Measurements from ENCODE around the gene SERPINA5.
"Not testable (repeated sequence)": the region's sequence is repeated elsewhere in the genome, so short reads cannot be mapped to it uniquely, and the experiment has no call there.

Gene SERPINA5

DNA sequence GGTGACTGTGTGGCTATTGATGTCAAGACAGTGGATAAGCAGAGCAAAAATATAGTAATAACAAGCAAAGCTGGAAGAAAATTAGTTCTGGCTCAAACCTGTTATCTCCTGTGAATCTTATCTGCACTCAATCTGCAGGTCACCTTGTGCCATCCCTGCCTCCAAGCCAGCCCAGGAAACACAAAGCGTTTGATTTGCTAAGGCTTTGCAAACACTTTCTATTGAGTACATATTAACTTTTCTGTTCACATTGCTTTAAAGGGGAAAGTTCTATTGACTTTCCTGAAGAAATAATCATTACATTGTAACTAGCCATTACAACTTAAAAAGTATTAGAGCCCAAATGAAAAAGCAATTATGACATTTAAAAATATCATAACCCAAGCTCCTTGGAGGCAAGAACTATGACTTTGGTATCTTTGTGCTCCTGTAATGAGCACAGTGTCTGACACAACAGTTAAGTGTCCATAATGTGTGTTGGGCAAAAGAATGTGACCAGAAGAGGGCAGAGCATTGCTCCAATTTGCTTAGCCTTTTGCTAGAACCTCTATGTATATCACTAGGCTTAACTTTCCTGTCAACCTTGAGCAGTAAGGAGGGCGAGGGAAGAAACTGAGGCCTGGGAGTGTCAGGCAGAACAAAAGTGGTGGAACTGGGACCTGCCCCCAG lies 55.7 kb downstream of the SERPINA5 start:
- no peak for DNase-seq (ENCODE audit: extremely low read depth, low read depth)
- TF ChIP-seq, protein P1, sequence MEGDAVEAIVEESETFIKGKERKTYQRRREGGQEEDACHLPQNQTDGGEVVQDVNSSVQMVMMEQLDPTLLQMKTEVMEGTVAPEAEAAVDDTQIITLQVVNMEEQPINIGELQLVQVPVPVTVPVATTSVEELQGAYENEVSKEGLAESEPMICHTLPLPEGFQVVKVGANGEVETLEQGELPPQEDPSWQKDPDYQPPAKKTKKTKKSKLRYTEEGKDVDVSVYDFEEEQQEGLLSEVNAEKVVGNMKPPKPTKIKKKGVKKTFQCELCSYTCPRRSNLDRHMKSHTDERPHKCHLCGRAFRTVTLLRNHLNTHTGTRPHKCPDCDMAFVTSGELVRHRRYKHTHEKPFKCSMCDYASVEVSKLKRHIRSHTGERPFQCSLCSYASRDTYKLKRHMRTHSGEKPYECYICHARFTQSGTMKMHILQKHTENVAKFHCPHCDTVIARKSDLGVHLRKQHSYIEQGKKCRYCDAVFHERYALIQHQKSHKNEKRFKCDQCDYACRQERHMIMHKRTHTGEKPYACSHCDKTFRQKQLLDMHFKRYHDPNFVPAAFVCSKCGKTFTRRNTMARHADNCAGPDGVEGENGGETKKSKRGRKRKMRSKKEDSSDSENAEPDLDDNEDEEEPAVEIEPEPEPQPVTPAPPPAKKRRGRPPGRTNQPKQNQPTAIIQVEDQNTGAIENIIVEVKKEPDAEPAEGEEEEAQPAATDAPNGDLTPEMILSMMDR (IDR thresholded peaks at IDR 0.05; ENCODE audit: low read depth, low read length, missing control alignments) = no peak
- no peak overlapping the region for H3K4me3 ChIP-seq (replicated peaks; ENCODE audit: low read depth, low read length)

DNA sequence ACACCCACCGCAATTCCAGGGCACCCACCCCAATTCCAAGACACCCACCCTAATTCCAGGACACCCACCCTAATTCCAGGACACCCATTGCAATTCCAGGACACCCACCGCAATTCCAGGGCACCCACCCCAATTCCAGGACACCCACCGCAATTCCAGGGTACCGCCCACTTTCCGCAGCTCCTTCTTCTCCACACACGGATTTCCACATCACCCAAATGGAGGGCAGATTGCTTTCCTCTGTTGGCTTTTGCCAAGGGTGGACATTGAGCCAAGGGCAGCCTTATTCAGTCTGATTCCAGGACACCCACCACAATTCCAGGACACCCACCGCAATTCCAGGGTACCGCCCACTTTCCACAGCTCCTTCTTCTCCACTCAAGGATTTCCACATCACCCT lies 56.6 kb downstream of the SERPINA5 start:
- H3K4me3 ChIP-seq (replicated peaks; ENCODE audit: low read depth, low read length); DNase-seq (ENCODE audit: extremely low read depth, low read depth): not testable (repeated sequence)

DNA sequence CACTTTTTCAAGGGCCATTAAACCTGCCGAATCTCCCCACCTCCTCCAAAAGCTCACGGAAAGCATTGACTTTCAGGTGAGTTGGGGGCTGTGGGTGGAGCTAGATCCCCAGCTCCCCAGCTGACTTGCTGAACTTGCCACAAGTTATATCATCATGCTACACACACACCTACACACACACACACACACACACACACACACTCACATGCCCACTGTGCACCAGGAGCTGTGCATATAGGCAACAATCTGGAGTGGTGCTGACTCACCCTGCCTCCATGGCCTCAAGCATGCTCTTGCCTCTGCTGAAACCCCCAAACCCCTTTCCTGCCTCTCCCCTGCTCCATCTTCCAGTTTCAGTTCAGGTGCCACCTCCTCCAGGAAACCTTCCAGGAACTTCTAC lies 57.1 kb downstream of the SERPINA5 start:
- no peak overlapping the region for H3K4me3 ChIP-seq (replicated peaks; ENCODE audit: low read depth, low read length)
- DNase-seq (ENCODE audit: extremely low read depth, low read depth) = no peak
- TF ChIP-seq, protein P1 (IDR thresholded peaks at IDR 0.05; ENCODE audit: low read depth, low read length, missing control alignments) = no peak

DNA sequence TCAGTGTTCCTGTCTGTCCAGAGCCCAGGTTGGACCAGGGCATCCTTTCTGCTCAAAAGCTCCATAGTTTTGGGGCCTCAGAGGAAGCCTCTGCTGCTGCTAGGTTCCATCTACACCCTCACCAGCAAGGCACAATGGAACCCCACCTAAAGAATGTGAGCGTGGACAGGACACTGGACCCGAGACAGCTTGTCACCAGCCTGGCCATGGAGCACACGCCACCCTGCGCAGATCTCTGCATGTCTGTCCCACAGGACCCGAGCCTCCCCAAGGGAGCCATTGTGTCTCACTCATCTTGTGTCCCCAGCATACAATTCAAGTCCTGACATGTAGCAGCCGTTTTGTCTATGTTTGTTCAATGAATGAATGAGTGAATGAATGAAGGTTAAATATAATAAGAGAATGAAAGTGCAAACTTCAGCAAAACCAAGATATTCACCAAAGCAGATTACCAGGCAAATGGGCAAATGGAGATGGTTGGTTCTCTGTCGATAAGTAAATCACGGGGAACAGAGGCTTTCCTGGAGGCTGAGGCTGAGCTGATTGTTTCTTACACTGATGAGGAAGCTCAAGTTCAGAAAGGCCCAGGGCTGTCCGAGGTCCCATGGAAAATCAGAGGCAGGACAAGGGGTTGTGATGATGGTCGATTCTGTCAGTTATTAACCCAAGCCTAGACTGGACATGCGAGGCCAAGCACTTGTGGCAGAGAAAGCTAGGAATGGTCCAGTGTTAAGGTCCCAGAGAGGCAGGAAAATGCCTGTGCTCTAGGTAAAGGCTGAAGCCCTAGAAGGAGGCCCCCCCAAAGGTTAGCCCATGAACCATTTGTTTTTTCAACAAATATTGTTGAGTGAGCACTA lies 58.0 kb downstream of the SERPINA5 start:
- TF ChIP-seq, protein P1 (IDR thresholded peaks at IDR 0.05; ENCODE audit: low read depth, low read length, missing control alignments) = no peak
- no peak for DNase-seq (ENCODE audit: extremely low read depth, low read depth)
- H3K4me3 ChIP-seq (replicated peaks; ENCODE audit: low read depth, low read length) = no peak overlapping the region

DNA sequence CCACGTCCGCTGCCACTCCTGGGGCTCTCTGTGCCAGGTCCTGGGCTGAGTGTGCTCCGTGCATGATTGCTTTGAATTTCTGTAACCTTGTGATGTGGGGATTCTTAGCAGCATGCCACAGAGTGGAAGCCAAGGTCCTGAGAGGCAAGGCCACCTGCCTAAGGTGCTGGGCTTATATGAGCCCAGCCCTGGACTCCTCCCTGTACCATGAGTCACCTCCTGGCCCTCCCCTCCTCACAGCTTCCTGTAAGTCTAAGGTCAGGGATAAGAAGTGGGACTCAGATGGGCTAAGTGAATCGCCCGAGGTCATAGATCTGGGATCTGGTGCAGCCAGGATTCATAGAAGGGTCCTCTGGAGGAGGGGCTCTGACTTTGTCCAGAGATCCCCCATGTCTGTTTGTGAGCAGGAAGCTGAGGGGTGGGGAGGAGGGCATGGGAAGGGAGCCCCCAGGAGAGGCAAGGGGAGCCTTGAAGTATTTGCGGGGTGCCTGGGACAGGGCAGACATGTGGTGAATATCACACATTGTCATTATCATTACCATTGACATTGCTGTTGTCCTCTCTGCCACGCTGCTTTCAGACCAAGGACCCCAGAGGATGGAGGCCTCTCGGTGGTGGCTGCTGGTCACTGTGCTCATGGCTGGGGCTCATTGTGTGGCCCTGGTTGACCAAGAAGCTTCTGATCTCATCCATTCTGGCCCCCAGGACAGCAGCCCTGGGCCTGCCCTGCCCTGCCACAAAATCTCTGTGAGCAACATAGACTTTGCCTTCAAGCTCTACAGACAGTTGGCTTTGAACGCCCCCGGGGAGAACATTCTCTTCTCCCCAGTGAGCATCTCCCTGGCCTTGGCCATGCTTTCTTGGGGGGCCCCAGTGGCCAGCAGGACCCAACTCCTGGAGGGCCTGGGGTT lies 59.8 kb downstream of the SERPINA5 start:
- TF ChIP-seq, protein P1 (IDR thresholded peaks at IDR 0.05; ENCODE audit: low read depth, low read length, missing control alignments) = no peak
- H3K4me3 ChIP-seq (replicated peaks; ENCODE audit: low read depth, low read length) = no peak overlapping the region
- DNase-seq (ENCODE audit: extremely low read depth, low read depth) = no peak

DNA sequence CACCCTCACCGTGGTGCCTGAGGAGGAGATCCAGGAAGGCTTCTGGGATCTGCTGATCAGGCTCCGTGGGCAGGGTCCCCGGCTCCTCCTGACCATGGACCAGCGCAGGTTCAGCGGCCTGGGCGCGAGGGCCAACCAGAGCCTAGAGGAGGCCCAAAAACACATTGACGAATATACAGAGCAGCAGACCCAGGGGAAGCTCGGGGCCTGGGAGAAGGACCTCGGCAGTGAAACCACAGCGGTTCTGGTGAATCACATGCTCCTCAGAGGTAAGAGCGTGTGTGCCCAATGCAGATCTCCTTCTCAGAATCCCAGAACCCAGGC lies 60.4 kb downstream of the SERPINA5 start:
- TF ChIP-seq, protein P1 (IDR thresholded peaks at IDR 0.05; ENCODE audit: low read depth, low read length, missing control alignments) = no peak
- no peak overlapping the region for H3K4me3 ChIP-seq (replicated peaks; ENCODE audit: low read depth, low read length)
- DNase-seq (ENCODE audit: extremely low read depth, low read depth) = no peak

Data from HFF-Myc (cell line).